HepG2 (cell line): ENCODE measurements around the gene MED9. TPM values are rescaled to one million over a fixed set of nuclear protein-coding genes. Genes with fewer than 3 reads are reported as not detected.

ENCODE experiments used
- EED ChIP-seq: sonication (generic); formaldehyde crosslinking; IDR thresholded peaks from 2 replicates; pipeline ENCODE4 v1.5.0; 2020; ENCODE audit warnings: mild to moderate bottlenecking, missing genetic modification reagents
- HDAC6 ChIP-seq: fragments of 200-600 bp; sonication (generic); IDR thresholded peaks from 2 replicates; pipeline ENCODE4 v1.7.0; 2017; ENCODE audit warnings: mild to moderate bottlenecking, antibody characterized with exemption, low read length, low read depth
- KLF16 ChIP-seq, 2 experiments: sonication (generic) in 1 of 2; formaldehyde crosslinking in 1 of 2; IDR thresholded peaks; 2 replicates each; pipeline versions ENCODE4 v1.6.1 to v1.8.0; 2016 to 2023; ENCODE audit warnings: missing genetic modification reagents in 2 of 2, missing compliant biosample characterization in 1 of 2
- MAZ ChIP-seq, 2 experiments: sonication (generic) in 1 of 2; formaldehyde crosslinking in 1 of 2; IDR thresholded peaks; 2 replicates each; pipeline versions ENCODE4 v1.5.0 to v1.6.1; 2012 to 2020; ENCODE audit warnings: low read depth in 2 of 2, mild to moderate bottlenecking in 2 of 2, borderline replicate concordance in 1 of 2, improper control_type of control experiment in 1 of 2, low read length in 1 of 2, missing genetic modification reagents in 1 of 2, moderate library complexity in 1 of 2
- MED1 ChIP-seq: sonication (generic); formaldehyde crosslinking; IDR thresholded peaks from 2 replicates; pipeline ENCODE4 v1.4.0; 2020; ENCODE audit warnings: missing genetic modification reagents
- NKX3-1 ChIP-seq: sonication (generic); formaldehyde crosslinking; IDR thresholded peaks from 2 replicates; pipeline ENCODE4 v1.5.0; 2020; ENCODE audit warnings: missing genetic modification reagents
- PAXIP1 ChIP-seq: sonication (generic); formaldehyde crosslinking; conservative IDR thresholded peaks from 2 replicates; pipeline ENCODE4 v1.4.0; 2020; ENCODE audit warnings: mild to moderate bottlenecking, missing genetic modification reagents, moderate library complexity
- SKIL ChIP-seq: sonication (generic); formaldehyde crosslinking; IDR thresholded peaks from 2 replicates; pipeline ENCODE4 v1.8.0; 2022; ENCODE audit warnings: missing genetic modification reagents, mild to moderate bottlenecking, moderate library complexity, borderline replicate concordance
- SPEN ChIP-seq: sonication (generic); formaldehyde crosslinking; IDR thresholded peaks from 2 replicates; pipeline ENCODE4 v1.5.1; 2020; ENCODE audit warnings: low read depth, mild to moderate bottlenecking, missing genetic modification reagents
- THAP9 ChIP-seq: sonication (generic); formaldehyde crosslinking; IDR thresholded peaks from 2 replicates; pipeline ENCODE4; 2020; ENCODE audit warnings: missing genetic modification reagents, mild to moderate bottlenecking, borderline replicate concordance
- ZKSCAN8 ChIP-seq: IDR thresholded peaks from 2 replicates; pipeline ENCODE4 v1.6.1; 2016; ENCODE audit warnings: borderline replicate concordance, missing genetic modification reagents, missing compliant biosample characterization
- ZNF292 ChIP-seq: sonication (generic); formaldehyde crosslinking; IDR thresholded peaks from 2 replicates; pipeline ENCODE4 v1.8.1; 2022; ENCODE audit warnings: mild to moderate bottlenecking, low read depth, missing genetic modification reagents, borderline replicate concordance
- ZNF557 ChIP-seq: sonication (generic); formaldehyde crosslinking; IDR thresholded peaks from 2 replicates; pipeline ENCODE4 v1.4.0; 2020; ENCODE audit warnings: missing genetic modification reagents
- ZNF597 ChIP-seq: sonication (generic); formaldehyde crosslinking; IDR thresholded peaks from 2 replicates; pipeline ENCODE4 v1.5.0; 2020; ENCODE audit warnings: missing genetic modification reagents
- ZNF598 ChIP-seq: sonication (generic); formaldehyde crosslinking; IDR thresholded peaks from 2 replicates; pipeline ENCODE4 v1.5.1; 2020; ENCODE audit warnings: mild to moderate bottlenecking, missing genetic modification reagents, borderline replicate concordance
- ZNF747 ChIP-seq: sonication (generic); formaldehyde crosslinking; IDR thresholded peaks from 2 replicates; pipeline ENCODE4 v1.8.1; 2023; ENCODE audit warnings: missing genetic modification reagents, mild to moderate bottlenecking, borderline replicate concordance
- ZSCAN9 ChIP-seq: IDR thresholded peaks from 2 replicates; pipeline ENCODE4 v1.6.1; 2016; ENCODE audit warnings: borderline replicate concordance
- polyA plus RNA-seq, 8 experiments: library from polyadenylated mRNA; depleted of rRNA in 3 of 8; stranded (reverse) in 7 of 8; unstranded in 1 of 8; fragments of >200 nt; fragmentation: Illumina TruSeq in 4 of 8; extraction: Trizol in 4 of 8; gene quantifications; 2 replicates each; pipeline versions ENCODE4 v1.2.1 to v1.2.3, GENCODE V29; 2011 to 2016; ENCODE audit warnings: low read depth in 4 of 8, missing spikeins in 1 of 8, mixed read lengths in 1 of 8; ENCODE audit not compliant: insufficient read depth in 1 of 8
- total RNA-seq, 5 experiments: library from RNA; depleted of rRNA; stranded (reverse); fragments of >200 nt; fragmentation: Illumina TruSeq; extraction: Trizol; gene quantifications; 2 replicates each; pipeline ENCODE4 v1.2.3, GENCODE V29; 2016; ENCODE audit warnings: low read depth in 1 of 5

The MED9 gene
- total and polyA plus RNA-seq, 2 of the 13 experiments (the other 11 are each of a cell fraction or from before 2014, with no cell fraction given): 11.9 to 15.1 TPM

GRCh38 chr17:17440010-17440843, 36.6 kb upstream of the MED9 start (continued):
- TF ChIP-seq ZNF597 (CRISPR knock-in tag): no peak
- 0 out of 2 replicates have a peak, but pooled peaks have one; percentile 48 for TF ChIP-seq ZSCAN9 (CRISPR knock-in tag)
- no peak for TF ChIP-seq ZNF557 (CRISPR knock-in tag)
- peak; percentile 36; the same call in 1 of the 2 replicates for TF ChIP-seq PAXIP1
- peak; percentile 16; the same call in 1 of the 2 replicates for TF ChIP-seq ZNF292 (CRISPR knock-in tag)
- TF ChIP-seq HDAC6: no peak
- TF ChIP-seq KLF16 (CRISPR knock-in tag; IDR thresholded peaks at IDR 0.05): peak in 1 of 2 experiments; percentile 55; a peak in 2 of 4 replicates
- no peak for TF ChIP-seq MAZ (IDR thresholded peaks at IDR 0.05; ENCODE audit: borderline replicate concordance, low read depth, low read length)
- 0 out of 2 replicates have a peak, but pooled peaks have one; percentile 42 for TF ChIP-seq MAZ (CRISPR knock-in tag; IDR thresholded peaks at IDR 0.05; ENCODE audit: low read depth)
- TF ChIP-seq MED1 (CRISPR knock-in tag): peak; percentile 47; the same call in 1 of the 2 replicates
- no peak for TF ChIP-seq SKIL (CRISPR knock-in tag)
- peak; percentile 49; the same call in 1 of the 2 replicates for TF ChIP-seq ZKSCAN8
- TF ChIP-seq ZNF747 (CRISPR knock-in tag): no peak
- no peak for TF ChIP-seq EED (CRISPR knock-in tag)
- TF ChIP-seq NKX3-1: no peak
- peak; percentile 64; the same call in 1 of the 2 replicates for TF ChIP-seq THAP9 (CRISPR knock-in tag)
- 0 out of 2 replicates have a peak, but pooled peaks have one; percentile 37 for TF ChIP-seq ZNF598 (CRISPR knock-in tag)
- peak; percentile 32; the same call in 1 of the 2 replicates for TF ChIP-seq SPEN (CRISPR knock-in tag)
